HepG2 (cell line): ENCODE results near the gene HEXIM1. TPM values are rescaled to one million over a fixed set of nuclear protein-coding genes. Genes with fewer than 3 reads are reported as not detected.

ENCODE experiments used
- CENPBD1 ChIP-seq: sonication (generic); formaldehyde crosslinking; IDR thresholded peaks from 2 replicates; pipeline ENCODE4 v1.8.0; 2022; ENCODE audit warnings: missing genetic modification reagents, low read depth, mild to moderate bottlenecking, borderline replicate concordance
- CREM ChIP-seq, 2 experiments: sonication (generic) in 1 of 2; formaldehyde crosslinking in 1 of 2; IDR thresholded peaks; 2 replicates each; pipeline versions ENCODE4 v1.4.0 to v1.6.1; 2016 to 2020; ENCODE audit warnings: antibody characterized with exemption in 1 of 2, mild to moderate bottlenecking in 1 of 2, missing genetic modification reagents in 1 of 2
- DNMT3B ChIP-seq: conservative IDR thresholded peaks from 2 replicates; pipeline ENCODE4 v1.6.1; 2016; ENCODE audit warnings: missing biosample characterization, control low read depth
- GPN1 ChIP-seq: sonication (generic); formaldehyde crosslinking; IDR thresholded peaks from 2 replicates; pipeline ENCODE4 v1.5.1; 2020; ENCODE audit warnings: missing genetic modification reagents, borderline replicate concordance
- RBAK ChIP-seq: sonication (generic); formaldehyde crosslinking; IDR thresholded peaks from 2 replicates; pipeline ENCODE4 v1.5.1; 2020; ENCODE audit warnings: mild to moderate bottlenecking, missing genetic modification reagents
- SNAPC4 ChIP-seq: sonication (generic); formaldehyde crosslinking; IDR thresholded peaks from 2 replicates; pipeline ENCODE4 v1.4.0; 2020; ENCODE audit warnings: mild to moderate bottlenecking, missing genetic modification reagents
- SRF ChIP-seq: IDR thresholded peaks from 2 replicates; pipeline ENCODE4 v1.6.1; 2011; ENCODE audit warnings: mild to moderate bottlenecking, low read depth, low read length, moderate library complexity
- SRSF9 ChIP-seq: fragments of 200-400 bp; formaldehyde crosslinking; IDR thresholded peaks from 2 replicates; pipeline ENCODE4 v1.6.1; 2018; ENCODE audit warnings: borderline replicate concordance, mild to moderate bottlenecking, low read depth, low read length; ENCODE audit not compliant: insufficient read depth, poor library complexity, severe bottlenecking
- TRIM22 ChIP-seq: fragments of 450-650 bp; IDR thresholded peaks from 2 replicates; pipeline ENCODE4 v1.6.1; 2017
- YY1 ChIP-seq: IDR thresholded peaks from 2 replicates; pipeline ENCODE4 v1.6.1; 2011; ENCODE audit warnings: low read length, low read depth, moderate library complexity, mild to moderate bottlenecking; ENCODE audit not compliant: insufficient read depth, insufficient replicate concordance
- ZFAT ChIP-seq: sonication (generic); formaldehyde crosslinking; conservative IDR thresholded peaks from 2 replicates; pipeline ENCODE4 v1.8.1; 2023; ENCODE audit warnings: missing genetic modification reagents, inconsistent platforms
- ZFP36L1 ChIP-seq: sonication (generic); formaldehyde crosslinking; IDR thresholded peaks from 2 replicates; pipeline ENCODE4 v1.8.0; 2022; ENCODE audit warnings: mild to moderate bottlenecking, missing genetic modification reagents, moderate library complexity
- ZNF101 ChIP-seq: sonication (generic); formaldehyde crosslinking; IDR thresholded peaks from 2 replicates; pipeline ENCODE4 v1.4.0; 2020; ENCODE audit warnings: mild to moderate bottlenecking, low read depth, missing genetic modification reagents, borderline replicate concordance
- ZNF354B ChIP-seq: sonication (generic); formaldehyde crosslinking; IDR thresholded peaks from 2 replicates; pipeline ENCODE4 v1.8.0; 2022; ENCODE audit warnings: mild to moderate bottlenecking, missing genetic modification reagents
- ZNF572 ChIP-seq: sonication (generic); formaldehyde crosslinking; IDR thresholded peaks from 2 replicates; pipeline ENCODE4 v1.5.1; 2020; ENCODE audit warnings: mild to moderate bottlenecking, missing genetic modification reagents
- ZNF746 ChIP-seq: sonication (generic); formaldehyde crosslinking; IDR thresholded peaks from 2 replicates; pipeline ENCODE4 v1.8.0; 2022; ENCODE audit warnings: mild to moderate bottlenecking, missing genetic modification reagents
- polyA plus RNA-seq, 8 experiments: library from polyadenylated mRNA; depleted of rRNA in 3 of 8; stranded (reverse) in 7 of 8; unstranded in 1 of 8; fragments of >200 nt; fragmentation: Illumina TruSeq in 4 of 8; extraction: Trizol in 4 of 8; gene quantifications; 2 replicates each; pipeline versions ENCODE4 v1.2.1 to v1.2.3, GENCODE V29; 2011 to 2016; ENCODE audit warnings: low read depth in 4 of 8, missing spikeins in 1 of 8, mixed read lengths in 1 of 8; ENCODE audit not compliant: insufficient read depth in 1 of 8
- total RNA-seq, 5 experiments: library from RNA; depleted of rRNA; stranded (reverse); fragments of >200 nt; fragmentation: Illumina TruSeq; extraction: Trizol; gene quantifications; 2 replicates each; pipeline ENCODE4 v1.2.3, GENCODE V29; 2016; ENCODE audit warnings: low read depth in 1 of 5

Gene HEXIM1
- total and polyA plus RNA-seq, 2 of the 13 experiments (the other 11 are each of a cell fraction or from before 2014, with no cell fraction given), result 10.5 to 16.6 TPM

- TF ChIP-seq ZNF101 (CRISPR knock-in tag) (no peak), ZNF354B (CRISPR knock-in tag) (no peak), GPN1 (no peak), YY1 (no peak), RBAK (CRISPR knock-in tag) (no peak), TRIM22 (no peak), SRF (no peak), ZNF746 (CRISPR knock-in tag) (no peak), ZFAT (CRISPR knock-in tag) (no peak), SRSF9 (no peak), ZNF572 (no peak), CREM (IDR thresholded peaks at IDR 0.05) (0 out of 2 replicates have a peak, but pooled peaks have one; percentile 25), CREM (CRISPR knock-in tag; IDR thresholded peaks at IDR 0.05) (no peak), SNAPC4 (no peak), ZFP36L1 (CRISPR knock-in tag) (0 out of 2 replicates have a peak, but pooled peaks have one; percentile 75), CENPBD1 (CRISPR knock-in tag) (no peak), DNMT3B (CRISPR knock-in tag) (no peak)
Observed at GRCh38 chr17:45101883-45102811, 46.1 kb upstream of the HEXIM1 start (continued).
